ENCODE data around the gene ZNF528. TPM values are rescaled to one million over a fixed set of nuclear protein-coding genes. Genes with fewer than 3 reads are reported as not detected.

Gene ZNF528
- total RNA-seq, 2 donors from 2014 or later, result 8.1 to 12.9 TPM

DNA sequence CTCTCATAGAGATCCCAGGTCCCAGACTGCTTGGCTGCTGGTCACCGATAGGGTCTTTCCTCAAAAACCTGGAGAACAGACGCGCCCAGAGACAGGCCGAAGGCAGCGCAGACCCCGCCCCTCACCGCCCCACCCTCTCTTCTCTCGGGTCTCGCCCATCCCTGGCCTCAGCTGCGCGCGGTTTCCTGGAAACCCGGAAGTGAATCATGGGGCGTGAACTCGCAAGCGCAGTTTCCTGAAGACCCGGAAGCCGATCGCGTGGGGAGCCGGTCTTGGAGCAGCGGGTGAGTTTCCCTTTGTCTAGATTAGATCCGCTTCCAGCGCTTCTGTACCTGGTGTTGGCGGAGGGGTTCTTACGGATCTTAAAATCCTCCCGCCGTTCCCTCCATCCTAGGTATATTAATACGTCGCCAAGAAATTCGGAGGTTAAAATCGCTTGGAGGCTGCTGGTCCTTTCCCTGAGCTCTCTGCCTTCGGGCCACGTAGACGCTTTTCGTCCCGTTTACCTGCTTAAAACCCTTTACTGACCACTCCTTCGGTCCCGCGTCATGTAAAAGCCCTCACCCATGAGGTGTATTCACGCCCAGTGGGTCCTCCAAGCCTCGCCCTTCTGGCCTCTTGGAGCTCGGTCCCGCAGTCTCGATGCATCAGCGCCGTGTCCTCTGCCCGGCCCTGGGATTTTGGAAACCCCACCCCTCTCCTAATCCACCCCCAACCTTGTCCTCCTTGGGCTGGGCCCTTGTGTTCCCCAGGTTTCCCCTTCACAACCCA is 55.9 kb downstream of the ZNF528 start, which contains the start of gene ZNF578:
Gene ZNF578 (plus strand): TSS at position 230 of the 771 bp plus-strand sequence. CDS start 48,293 bp downstream, outside the sequence.
- H3K4me1 Mint-ChIP-seq, result peaks cover 3% of the 10 kb centered on the region
- peaks cover 15% of the 10 kb centered on the region for H3K9me3 ChIP-seq (ENCODE audit: control insufficient read depth, low read length, poor library complexity, severe bottlenecking)
- DNase-seq (peak; percentile 23 to 39 (median 34)), ATAC-seq (peak; percentile 74)
- peaks cover 10% of the 10 kb centered on the region for H3K36me3 Mint-ChIP-seq (ENCODE audit: low read depth)
- H3K4me3 Mint-ChIP-seq, result peak within 1 kb of the TSS; percentile 78
- H3K27ac Mint-ChIP-seq, result peak within 1 kb of the TSS; percentile 4
- H3K27me3 Mint-ChIP-seq, result no peaks in the 10 kb centered on the region

DNA sequence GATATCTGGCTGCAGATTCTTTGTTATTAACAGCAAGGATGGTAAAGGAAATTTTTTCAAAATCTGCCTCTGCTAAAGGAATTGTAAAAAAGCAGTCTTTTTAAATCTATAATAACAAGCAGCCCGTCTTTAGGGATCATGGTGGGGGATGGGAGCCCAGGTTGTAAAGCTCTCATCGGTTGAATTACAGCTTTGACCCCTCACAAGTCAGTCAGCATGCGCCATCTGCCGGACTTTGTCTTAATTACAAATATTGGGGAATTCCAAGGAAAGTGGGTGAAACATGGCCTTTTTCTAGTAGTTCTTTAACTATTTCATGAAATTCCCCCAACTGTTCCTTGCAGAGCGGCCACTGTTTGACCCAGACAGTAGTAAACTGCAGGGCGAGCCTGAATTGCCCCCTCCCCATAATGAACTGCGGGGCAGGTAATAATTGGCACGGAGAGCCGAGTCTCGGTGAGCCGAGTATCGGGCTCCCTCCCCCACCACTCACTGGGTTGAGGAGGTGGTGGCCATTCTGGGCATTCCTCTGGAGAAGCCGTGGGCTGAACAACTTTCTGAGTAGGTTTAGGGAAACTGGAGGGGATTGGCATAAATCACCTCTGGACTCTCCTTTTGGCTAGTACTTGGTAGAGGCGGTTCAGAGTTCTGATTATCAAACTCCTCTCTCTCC is 67.3 kb downstream of the ZNF528 start:
- Mint-ChIP-seq H3K4me3 (no peak overlapping the region), H3K27ac (no peak overlapping the region), H3K27me3 (no peaks in the 10 kb centered on the region), H3K4me1 (no peaks in the 10 kb centered on the region), H3K36me3 (ENCODE audit: low read depth) (peaks cover 4% of the 10 kb centered on the region)
- ATAC-seq (no peak), DNase-seq (no peak)
- H3K9me3 ChIP-seq (ENCODE audit: control insufficient read depth, low read length, poor library complexity, severe bottlenecking), result peaks cover 43% of the 10 kb centered on the region

Other genes starting within 250 kb of the ZNF528 start
- gene ZNF836, start 226.2 kb upstream of the ZNF528 start, total RNA-seq, result 10 to 100 TPM; 18.9 to 21.2 TPM
- 100 to 1,000 TPM; 173 to 180 TPM for gene PPP2R1A, start 207.8 kb upstream of the ZNF528 start, total RNA-seq
- gene ZNF766, start 128.3 kb upstream of the ZNF528 start, total RNA-seq, result 10 to 100 TPM; 31.1 to 36.0 TPM
- gene ZNF480, start 100.7 kb upstream of the ZNF528 start, total RNA-seq, result 1 to 10 TPM; 6.3 to 8.3 TPM
- under 1 TPM; 0.16 to 0.30 TPM for gene ZNF610, start 61.6 kb upstream of the ZNF528 start, total RNA-seq
- 10 to 100 TPM; 11.0 to 16.8 TPM for gene ZNF880, start 27.9 kb upstream of the ZNF528 start, total RNA-seq
- under 1 TPM; 0.22 to 0.29 TPM for gene ZNF534, start 31.3 kb downstream of the ZNF528 start, total RNA-seq
- gene ZNF578, start 55.7 kb downstream of the ZNF528 start, total RNA-seq, result under 1 TPM; 0.26 to 0.75 TPM
- gene ZNF808, start 129.8 kb downstream of the ZNF528 start, total RNA-seq, result 10 to 100 TPM; 17.3 to 20.1 TPM
- gene ZNF701, start 172.4 kb downstream of the ZNF528 start, total RNA-seq, result 10 to 100 TPM; 14.9 to 19.0 TPM
- gene ZNF83, start 240.5 kb downstream of the ZNF528 start, total RNA-seq, result 10 to 100 TPM; 56.1 to 61.1 TPM

Data from T-helper 17 cell (primary cell).